ENCODE results near the gene DPAGT1. TPM values are rescaled to one million over a fixed set of nuclear protein-coding genes. Genes with fewer than 3 reads are reported as not detected.

The DPAGT1 gene
- polyA plus RNA-seq, 2 donors, result 16.5 to 21.5 TPM

DNA sequence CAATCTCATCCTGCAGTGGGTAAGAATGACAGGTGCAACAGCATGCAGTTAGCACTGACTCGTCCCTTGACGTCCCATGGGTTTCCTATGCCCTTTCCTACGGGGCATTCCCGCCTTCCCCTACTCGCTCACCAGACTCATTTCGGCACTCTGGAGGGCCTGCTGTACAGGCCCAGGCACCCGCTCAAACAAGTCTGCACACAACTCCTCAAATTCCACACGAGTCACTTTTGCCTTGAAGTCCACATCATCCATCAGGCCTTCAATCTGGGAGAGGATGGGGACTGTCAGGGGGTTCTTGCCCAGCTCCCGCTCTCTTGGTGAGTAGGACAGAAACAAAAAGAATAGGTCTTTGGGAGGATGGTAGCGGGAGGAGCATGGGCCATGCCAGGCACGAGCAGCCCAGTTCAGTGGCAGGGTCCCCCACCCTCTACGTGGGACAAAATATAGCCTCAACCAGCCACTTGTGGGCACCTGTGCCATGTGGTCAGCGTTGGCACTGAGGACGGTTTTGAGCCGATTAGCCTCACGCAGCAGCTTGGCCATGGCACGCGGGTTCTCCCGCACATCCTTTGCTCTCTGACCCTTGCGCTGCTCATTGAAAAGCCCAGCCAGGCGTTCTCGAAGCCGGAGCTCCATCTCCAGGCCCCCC is 49.4 kb downstream of the DPAGT1 start:
- Histone ChIP-seq H3K27me3 (ENCODE audit: control insufficient read depth in 1 of 2, insufficient read depth in 2 of 2, low read length in 2 of 2) (no peaks in the 10 kb centered on the region), H3K36me3 (ENCODE audit: control insufficient read depth in 2 of 2, insufficient read depth in 2 of 2, low read length in 1 of 2) (peaks cover 45 to 69% of the 10 kb centered on the region in 2 donors), H3K4me1 (ENCODE audit: control insufficient read depth in 2 of 2, insufficient read depth in 2 of 2, low read length in 1 of 2) (peaks cover 0 to 10% of the 10 kb centered on the region in 2 donors), H3K27ac (ENCODE audit: low read depth in 2 of 2, low read length in 1 of 2) (no peak overlapping the region), H3K4me3 (ENCODE audit: low read depth in 1 of 2, low read length in 2 of 2) (no peak overlapping the region), H3K9me3 (ENCODE audit: control insufficient read depth in 2 of 2, insufficient read depth in 1 of 2, low read depth in 1 of 2, low read length in 1 of 2) (no peaks in the 10 kb centered on the region)
- 86 to 87% methylated on average over 23 of the region's 23 CpGs for WGBS, 2 donors

DNA sequence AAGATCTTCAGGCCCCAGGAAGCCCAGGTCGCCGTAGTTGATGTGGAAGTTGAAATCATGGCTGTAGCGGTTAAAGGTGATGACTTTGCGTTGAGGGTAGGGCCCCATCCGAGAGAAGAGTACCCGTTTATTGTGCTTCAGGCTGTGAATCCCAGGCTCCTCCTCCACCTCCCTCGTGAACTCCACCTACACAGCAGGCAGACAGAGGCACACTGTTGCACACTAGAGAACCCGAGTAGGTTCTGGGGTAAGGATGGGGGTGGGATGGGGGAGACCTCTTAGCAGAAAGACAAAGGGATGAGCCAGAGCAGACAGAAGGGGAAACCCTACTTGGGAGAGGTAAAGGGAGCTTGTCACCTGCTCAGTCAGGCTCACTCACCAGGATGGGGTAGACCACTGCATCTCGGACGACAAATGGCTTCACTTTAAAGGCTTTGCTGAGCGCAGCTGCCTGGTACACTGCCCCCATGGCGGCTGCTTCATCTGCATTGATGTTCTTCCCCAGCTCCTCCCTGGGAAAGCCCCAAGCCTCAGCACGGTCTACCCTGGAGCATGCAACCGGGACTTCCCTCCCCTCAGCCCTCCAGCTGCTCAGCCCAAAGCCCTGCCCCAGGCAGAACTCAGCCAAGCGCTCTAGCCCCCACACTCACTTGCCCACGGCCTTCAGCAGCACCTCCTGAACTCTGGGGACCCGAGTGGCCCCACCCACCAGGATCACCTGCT is 50.1 kb downstream of the DPAGT1 start:
- Histone ChIP-seq H3K36me3 (ENCODE audit: control insufficient read depth in 2 of 2, insufficient read depth in 2 of 2, low read length in 1 of 2) (peaks cover 48 to 73% of the 10 kb centered on the region in 2 donors), H3K9me3 (ENCODE audit: control insufficient read depth in 2 of 2, insufficient read depth in 1 of 2, low read depth in 1 of 2, low read length in 1 of 2) (no peaks in the 10 kb centered on the region), H3K27me3 (ENCODE audit: control insufficient read depth in 1 of 2, insufficient read depth in 2 of 2, low read length in 2 of 2) (no peaks in the 10 kb centered on the region), H3K4me3 (ENCODE audit: low read depth in 1 of 2, low read length in 2 of 2) (no peak overlapping the region), H3K27ac (ENCODE audit: low read depth in 2 of 2, low read length in 1 of 2) (no peak overlapping the region), H3K4me1 (ENCODE audit: control insufficient read depth in 2 of 2, insufficient read depth in 2 of 2, low read length in 1 of 2) (peaks cover 0 to 10% of the 10 kb centered on the region in 2 donors)
- 78 to 80% methylated on average over 17 of the region's 17 CpGs for WGBS, 2 donors

DNA sequence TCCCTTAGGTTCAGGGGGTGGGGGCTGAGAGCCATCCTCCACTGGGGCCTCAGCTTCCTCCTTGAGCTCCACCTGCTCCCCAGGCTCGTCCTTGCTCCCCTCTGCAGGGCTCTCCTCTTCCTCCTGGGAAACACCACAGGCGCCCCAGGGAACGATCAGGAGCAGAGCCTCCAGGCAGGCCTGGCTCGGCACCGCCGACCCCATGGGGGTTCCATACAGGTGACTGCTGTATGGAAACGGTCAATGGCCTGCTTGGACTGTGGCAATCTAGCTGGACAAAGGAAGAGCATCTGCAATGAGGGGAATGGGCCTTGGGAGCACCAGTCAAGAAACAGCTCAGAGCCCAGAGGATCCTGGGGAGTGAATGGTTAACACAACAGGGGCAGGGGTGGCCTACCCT is 52.6 kb downstream of the DPAGT1 start:
- H3K27me3 ChIP-seq (ENCODE audit: control insufficient read depth in 1 of 2, insufficient read depth in 2 of 2, low read length in 2 of 2), result no peaks in the 10 kb centered on the region
- H3K9me3 ChIP-seq (ENCODE audit: control insufficient read depth in 2 of 2, insufficient read depth in 1 of 2, low read depth in 1 of 2, low read length in 1 of 2), result no peaks in the 10 kb centered on the region
- H3K4me3 ChIP-seq (ENCODE audit: low read depth in 1 of 2, low read length in 2 of 2), result no peak overlapping the region
- H3K36me3 ChIP-seq (ENCODE audit: control insufficient read depth in 2 of 2, insufficient read depth in 2 of 2, low read length in 1 of 2), result peaks cover 47 to 76% of the 10 kb centered on the region in 2 donors
- 90 to 94% methylated on average over 7 of the region's 7 CpGs for WGBS, 2 donors
- no peak overlapping the region for H3K27ac ChIP-seq (ENCODE audit: low read depth in 2 of 2, low read length in 1 of 2)
- no peaks in the 10 kb centered on the region for H3K4me1 ChIP-seq (ENCODE audit: control insufficient read depth in 2 of 2, insufficient read depth in 2 of 2, low read length in 1 of 2)

DNA sequence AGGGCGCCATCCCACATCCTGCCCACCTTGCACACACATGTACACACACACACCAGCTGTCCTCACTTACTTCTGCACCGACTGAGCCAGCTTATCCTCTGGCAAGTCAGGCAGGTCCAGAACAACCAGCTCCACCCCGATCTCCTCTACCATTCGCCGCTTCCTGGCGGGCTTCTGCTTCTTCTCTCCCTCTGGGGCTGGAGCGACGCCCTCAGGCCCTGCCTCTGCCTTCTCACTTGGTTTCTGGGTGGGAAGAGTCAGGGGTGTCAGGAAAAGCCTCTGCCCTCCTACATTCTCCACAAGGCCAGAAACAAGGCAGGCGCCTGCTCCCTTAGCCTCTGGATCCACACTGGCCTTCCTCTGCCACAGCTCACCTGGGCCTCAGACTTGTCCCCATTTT is 53.0 kb downstream of the DPAGT1 start:
- Histone ChIP-seq H3K4me3 (ENCODE audit: low read depth in 1 of 2, low read length in 2 of 2) (no peak overlapping the region), H3K9me3 (ENCODE audit: control insufficient read depth in 2 of 2, insufficient read depth in 1 of 2, low read depth in 1 of 2, low read length in 1 of 2) (no peaks in the 10 kb centered on the region), H3K4me1 (ENCODE audit: control insufficient read depth in 2 of 2, insufficient read depth in 2 of 2, low read length in 1 of 2) (no peaks in the 10 kb centered on the region), H3K27me3 (ENCODE audit: control insufficient read depth in 1 of 2, insufficient read depth in 2 of 2, low read length in 2 of 2) (no peaks in the 10 kb centered on the region), H3K36me3 (ENCODE audit: control insufficient read depth in 2 of 2, insufficient read depth in 2 of 2, low read length in 1 of 2) (peaks cover 44 to 73% of the 10 kb centered on the region in 2 donors), H3K27ac (ENCODE audit: low read depth in 2 of 2, low read length in 1 of 2) (no peak overlapping the region)
- WGBS, 2 donors, result 88 to 92% methylated on average over 9 of the region's 9 CpGs

DNA sequence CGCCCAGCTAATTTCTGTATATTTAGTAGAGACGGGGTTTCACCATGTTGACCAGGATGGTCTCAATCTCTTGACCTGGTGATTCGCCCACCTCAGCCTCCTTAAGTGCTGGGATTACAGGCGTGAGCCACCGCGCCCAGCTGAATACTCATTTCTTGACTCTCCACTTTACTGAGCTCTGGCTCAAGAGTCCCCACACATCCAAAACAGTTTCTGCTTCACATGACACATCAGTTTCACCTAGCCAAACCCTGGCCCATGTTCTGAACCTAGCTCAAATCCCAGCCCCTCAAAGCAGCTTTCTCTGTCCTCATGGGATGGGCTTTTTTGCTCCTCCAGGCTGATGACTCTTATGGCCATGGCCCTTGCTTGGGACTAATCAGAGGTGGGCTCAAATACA is 54.4 kb downstream of the DPAGT1 start:
- 89 to 90% methylated on average over 6 of the region's 6 CpGs for WGBS, 2 donors
- no peak overlapping the region for H3K27ac ChIP-seq (ENCODE audit: low read depth in 2 of 2, low read length in 1 of 2)
- peaks cover 43 to 60% of the 10 kb centered on the region in 2 donors for H3K36me3 ChIP-seq (ENCODE audit: control insufficient read depth in 2 of 2, insufficient read depth in 2 of 2, low read length in 1 of 2)
- H3K4me3 ChIP-seq (ENCODE audit: low read depth in 1 of 2, low read length in 2 of 2), result no peak overlapping the region
- H3K4me1 ChIP-seq (ENCODE audit: control insufficient read depth in 2 of 2, insufficient read depth in 2 of 2, low read length in 1 of 2), result no peaks in the 10 kb centered on the region
- no peaks in the 10 kb centered on the region for H3K9me3 ChIP-seq (ENCODE audit: control insufficient read depth in 2 of 2, insufficient read depth in 1 of 2, low read depth in 1 of 2, low read length in 1 of 2)
- no peaks in the 10 kb centered on the region for H3K27me3 ChIP-seq (ENCODE audit: control insufficient read depth in 1 of 2, insufficient read depth in 2 of 2, low read length in 2 of 2)

Other genes with a start within 250 kb of the DPAGT1 start
- under 1 TPM; 0.11 to 0.18 TPM for gene CXCR5, start 218.0 kb downstream of the DPAGT1 start, polyA plus RNA-seq
- 10 to 100 TPM in 1 of 2 donors, 1 to 10 TPM in 1; 8.5 to 30.4 TPM for gene BCL9L, start 175.9 kb downstream of the DPAGT1 start, polyA plus RNA-seq
- 10 to 100 TPM in 1 of 2 donors, 1 to 10 TPM in 1; 1.1 to 11.2 TPM for gene UPK2, start 145.6 kb downstream of the DPAGT1 start, polyA plus RNA-seq
- gene FOXR1, start 130.1 kb downstream of the DPAGT1 start, polyA plus RNA-seq, result not detected
- 10 to 100 TPM; 18.2 to 52.1 TPM for gene CENATAC, start 103.7 kb downstream of the DPAGT1 start, polyA plus RNA-seq
- gene RPS25, start 83.5 kb downstream of the DPAGT1 start, polyA plus RNA-seq, result 1,000 to 10,000 TPM; 1,420 to 2,000 TPM
- gene TRAPPC4, start 83.1 kb downstream of the DPAGT1 start, polyA plus RNA-seq, result 10 to 100 TPM; 11.7 to 32.5 TPM
- 1 to 10 TPM; 7.3 to 9.3 TPM for gene SLC37A4, start 71.0 kb downstream of the DPAGT1 start, polyA plus RNA-seq
- gene HYOU1, start 44.6 kb downstream of the DPAGT1 start, polyA plus RNA-seq, result 10 to 100 TPM; 32.9 to 39.1 TPM
- gene VPS11, start 34.0 kb downstream of the DPAGT1 start, polyA plus RNA-seq, result 10 to 100 TPM; 22.4 to 29.0 TPM
- gene HMBS, start 17.0 kb downstream of the DPAGT1 start, polyA plus RNA-seq, result 10 to 100 TPM; 18.0 to 24.2 TPM
- 10 to 100 TPM in 1 of 2 donors, 1 to 10 TPM in 1; 8.4 to 13.1 TPM for gene C2CD2L, start 5.5 kb upstream of the DPAGT1 start, polyA plus RNA-seq
- gene HINFP, start 19.7 kb upstream of the DPAGT1 start, polyA plus RNA-seq, result 10 to 100 TPM in 1 of 2 donors, 1 to 10 TPM in 1; 9.1 to 16.0 TPM
- under 1 TPM; 0.21 to 0.81 TPM for gene ABCG4, start 47.2 kb upstream of the DPAGT1 start, polyA plus RNA-seq
- 10 to 100 TPM; 24.9 to 38.8 TPM for gene NLRX1, start 66.9 kb upstream of the DPAGT1 start, polyA plus RNA-seq
- under 1 TPM; 0.05 to 0.41 TPM for gene NHERF4, start 83.6 kb upstream of the DPAGT1 start, polyA plus RNA-seq
- gene CBL, start 104.5 kb upstream of the DPAGT1 start, polyA plus RNA-seq, result 1 to 10 TPM; 3.0 to 6.2 TPM
- gene MCAM, start 215.3 kb upstream of the DPAGT1 start, polyA plus RNA-seq, result 10 to 100 TPM; 10.3 to 34.4 TPM
- 10 to 100 TPM in 1 of 2 donors, 1 to 10 TPM in 1; 7.4 to 16.2 TPM for gene RNF26, start 232.7 kb upstream of the DPAGT1 start, polyA plus RNA-seq
- gene C1QTNF5, start 239.0 kb upstream of the DPAGT1 start, polyA plus RNA-seq, result 1 to 10 TPM; 4.8 to 6.7 TPM
- gene MFRP, start 244.9 kb upstream of the DPAGT1 start, polyA plus RNA-seq, result not detected

All from esophagus (tissue), 2 donors.